Smooth muscle cell (in vitro differentiated cells): Measurements from ENCODE around the gene RNF26. TPM values are rescaled to one million over a fixed set of nuclear protein-coding genes. Genes with fewer than 3 reads are reported as not detected.
A peak's percentile ranks its signal among the peaks of the same experiment; 100 is the strongest.

ENCODE experiments used
- DNase-seq: peaks from one replicate; lab custom pipeline; 2025; ENCODE audit not compliant: unreplicated experiment; lab: John Stamatoyannopoulos, UW
- H2AFZ ChIP-seq: fragments of 200-600 bp; sonication (generic); 2 replicates; pipeline ENCODE4 v1.6.0; 2016; ENCODE audit warnings: antibody characterized with exemption, low read depth, mild to moderate bottlenecking
- H3F3A ChIP-seq: fragments of 200-600 bp; sonication (generic); 2 replicates; pipeline ENCODE4 v1.6.0; 2017; ENCODE audit warnings: antibody characterized with exemption, low read depth
- H3K27ac ChIP-seq: fragments of 200-600 bp; sonication (generic); 2 replicates; pipeline ENCODE4 v1.5.1; 2016; ENCODE audit warnings: low read depth, mild to moderate bottlenecking
- H3K27me3 ChIP-seq: fragments of 200-600 bp; sonication (generic); 2 replicates; pipeline ENCODE4 v1.6.1; 2016; ENCODE audit warnings: low read depth, mild to moderate bottlenecking
- H3K36me3 ChIP-seq: fragments of 200-600 bp; sonication (generic); 2 replicates; pipeline ENCODE4 v1.5.1; 2016; ENCODE audit warnings: low read depth
- H3K4me1 ChIP-seq: fragments of 200-600 bp; sonication (generic); 2 replicates; pipeline ENCODE4 v1.5.1; 2016; ENCODE audit warnings: low read depth
- H3K4me2 ChIP-seq: fragments of 200-600 bp; sonication (generic); 2 replicates; pipeline ENCODE4 v1.6.0; 2016; ENCODE audit warnings: mild to moderate bottlenecking
- H3K4me3 ChIP-seq: fragments of 200-600 bp; sonication (generic); 2 replicates; pipeline ENCODE4 v1.5.1; 2016; ENCODE audit warnings: mild to moderate bottlenecking
- H3K79me2 ChIP-seq: fragments of 200-600 bp; sonication (generic); 2 replicates; pipeline ENCODE4 v1.6.0; 2016; ENCODE audit warnings: low read depth, mild to moderate bottlenecking
- H3K9ac ChIP-seq: fragments of 200-600 bp; sonication (generic); 2 replicates; pipeline ENCODE4 v1.6.0; 2016; ENCODE audit warnings: low read depth
- H3K9me3 ChIP-seq: fragments of 200-600 bp; sonication (generic); replicated peaks from 2 replicates; pipeline ENCODE4 v1.5.1; 2016; ENCODE audit warnings: low read depth
- H4K20me1 ChIP-seq: fragments of 200-600 bp; sonication (generic); 2 replicates; pipeline ENCODE4 v1.6.0; 2016; ENCODE audit warnings: low read depth
- CTCF ChIP-seq: fragments of 200-600 bp; sonication (generic); IDR thresholded peaks from 2 replicates; pipeline ENCODE4 v1.5.1; 2017; ENCODE audit warnings: borderline replicate concordance, mild to moderate bottlenecking, antibody characterized with exemption; ENCODE audit not compliant: insufficient read depth, poor library complexity, severe bottlenecking
- WGBS: methylation state at CpG from one replicate; pipeline ENCODE4 v1.1.7; 2016; ENCODE audit warnings: low lambda C conversion rate; 5-methylcytosine and 5-hydroxymethylcytosine counted together
- polyA plus RNA-seq: library from polyadenylated mRNA; unstranded; fragments of >200 nt; fragmentation: Nextera tagmentation; extraction: Ambion mirVana; gene quantifications from 2 replicates; pipeline ENCODE4 v1.2.1, GENCODE V29; 2016
- total RNA-seq: library from RNA; depleted of rRNA; stranded (reverse); fragments of >200 nt; gene quantifications from 2 replicates; pipeline ENCODE4 v1.2.3, GENCODE V29; 2014

The RNF26 gene
- total and polyA plus RNA-seq, 2 experiments from 2014 or later: 14.6 to 63.1 TPM

- TF ChIP-seq CTCF: no peak
- Histone ChIP-seq H3K27ac (no peak overlapping the region), H2AFZ (no peak overlapping the region), H4K20me1 (no peaks in the 10 kb centered on the region), H3K9me3 (no peaks in the 10 kb centered on the region), H3K4me1 (peaks cover 35% of the 10 kb centered on the region), H3K4me3 (no peak overlapping the region), H3K9ac (no peak overlapping the region), H3K36me3 (no peaks in the 10 kb centered on the region), H3K79me2 (no peaks in the 10 kb centered on the region), H3K4me2 (no peak overlapping the region), H3K27me3 (no peaks in the 10 kb centered on the region), H3F3A (no peaks in the 10 kb centered on the region)
- WGBS: 95% methylated on average over 26 of the region's 26 CpGs
- DNase-seq: no peak
These were observed 38.1 kb downstream of the RNF26 start for GRCh38 chr11:119372260-119373058.

- no peak overlapping the region for H3K9ac ChIP-seq
These were observed 39.0 kb downstream of the RNF26 start for GRCh38 chr11:119373059-119373920.

GRCh38 chr11:119373921-119374631 lies 39.7 kb downstream of the RNF26 start:
- Histone ChIP-seq H3K4me3 (no peak overlapping the region), H3K79me2 (no peaks in the 10 kb centered on the region), H3K4me2 (no peak overlapping the region), H4K20me1 (no peaks in the 10 kb centered on the region), H2AFZ (no peak overlapping the region), H3K9ac (no peak overlapping the region), H3K9me3 (no peaks in the 10 kb centered on the region), H3K27ac (no peak overlapping the region), H3K27me3 (no peaks in the 10 kb centered on the region), H3F3A (no peaks in the 10 kb centered on the region), H3K36me3 (no peaks in the 10 kb centered on the region), H3K4me1 (peaks cover 38% of the 10 kb centered on the region)
- WGBS: 48% methylated on average over 5 of the region's 5 CpGs
- peak; percentile 82 for TF ChIP-seq CTCF
- peak; percentile 32 for DNase-seq

More at GRCh38 chr11:119373059-119373920, 39.0 kb downstream of the RNF26 start:
- no peaks in the 10 kb centered on the region for H3F3A ChIP-seq
- 92% methylated on average over 23 of the region's 23 CpGs for WGBS
- peaks cover 39% of the 10 kb centered on the region for H3K4me1 ChIP-seq
- H3K27me3 ChIP-seq: no peaks in the 10 kb centered on the region
- no peak overlapping the region for H3K27ac ChIP-seq
- H3K9me3 ChIP-seq: no peaks in the 10 kb centered on the region
- H4K20me1 ChIP-seq: no peaks in the 10 kb centered on the region
- no peak for DNase-seq
- no peaks in the 10 kb centered on the region for H3K79me2 ChIP-seq
- H3K4me2 ChIP-seq: no peak overlapping the region
- H3K4me3 ChIP-seq: no peak overlapping the region
- TF ChIP-seq CTCF: no peak
- no peak overlapping the region for H2AFZ ChIP-seq
- no peaks in the 10 kb centered on the region for H3K36me3 ChIP-seq
